Upper lobe of left lung (tissue), 6 donors: ENCODE data around the gene TXNRD1. TPM values are rescaled to one million over a fixed set of nuclear protein-coding genes. Genes with fewer than 3 reads are reported as not detected.
"Not testable (repeated sequence)": the region's sequence is repeated elsewhere in the genome, so short reads cannot be mapped to it uniquely, and the experiment has no call there.

ENCODE experiments used
- ATAC-seq, 2 donors: fragments of 200-7000 bp; cut with Tn5 transposase; one replicate each; pipeline ENCODE4 v1.9.1; 2022; ENCODE audit warnings: mild to moderate bottlenecking in 2 of 2, moderate library complexity in 2 of 2; ENCODE audit not compliant: low FRiP score in 2 of 2
- DNase-seq, 2 donors: peaks; one replicate each; pipeline ENCODE4 v3.0.0-alpha.2; 2019 to 2020
- H3K27ac ChIP-seq, 4 donors: fragments of 200-600 bp; sonication (generic); one replicate each; pipeline ENCODE4 v1.5.1; 2016 to 2019
- H3K27me3 ChIP-seq, 4 donors: fragments of 200-600 bp; sonication (generic); one replicate each; pipeline ENCODE4 v1.5.1; 2017 to 2019
- H3K36me3 ChIP-seq, 4 donors: fragments of 200-600 bp; sonication (generic); one replicate each; pipeline ENCODE4 v1.5.1; 2016 to 2019
- H3K4me1 ChIP-seq, 4 donors: fragments of 200-600 bp; sonication (generic); one replicate each; pipeline ENCODE4 v1.5.1; 2018 to 2019
- H3K4me3 ChIP-seq, 4 donors: fragments of 200-600 bp; sonication (generic); one replicate each; pipeline ENCODE4 v1.5.1; 2017 to 2019; ENCODE audit warnings: mild to moderate bottlenecking in 2 of 4, moderate library complexity in 1 of 4
- H3K9me3 ChIP-seq, 4 donors: fragments of 200-600 bp; sonication (generic); one replicate each; pipeline ENCODE4 v1.5.1; 2018 to 2019
- CTCF ChIP-seq, 6 experiments: fragments of 450-650 bp in 4 of 6; fragments of 200-600 bp in 2 of 6; sonication (generic) in 2 of 6; IDR thresholded peaks; one replicate each; pipeline ENCODE4 v1.5.1; 2016 to 2019; ENCODE audit warnings: antibody characterized with exemption in 6 of 6
- EP300 ChIP-seq, 4 donors: sonication (generic); formaldehyde crosslinking; IDR thresholded peaks; one replicate each; pipeline ENCODE4 v1.5.1; 2017; ENCODE audit warnings: antibody characterized with exemption in 4 of 4, control low read depth in 2 of 4
- POLR2A ChIP-seq, 4 donors: fragments of 450-650 bp; IDR thresholded peaks; one replicate each; pipeline ENCODE4 v1.5.1; 2016 to 2017; ENCODE audit warnings: antibody characterized with exemption in 4 of 4, mild to moderate bottlenecking in 2 of 4
- POLR2AphosphoS5 ChIP-seq, 2 donors: sonication (generic); formaldehyde crosslinking; IDR thresholded peaks; one replicate each; pipeline ENCODE4 v1.5.1; 2017; ENCODE audit warnings: antibody characterized with exemption in 2 of 2
- WGBS, 2 donors: methylation state at CpG; one replicate each; pipeline ENCODE4 v1.1.5; 2017 to 2018; 5-methylcytosine and 5-hydroxymethylcytosine counted together
- total RNA-seq, 6 donors: library from RNA; depleted of rRNA in 4 of 6; stranded (reverse); fragments of >200 nt in 4 of 6; gene quantifications; one replicate each; pipeline versions ENCODE4 v1.1.0 to v1.2.1, GENCODE V29; 2016 to 2021
- donor health status: DM: no; HTN: no; CAD: no; lungs with moderate emphysema.
- donor health status: DM: no; HTN: yes; CAD: no; lungs with severe emphysema.

Gene TXNRD1
- total RNA-seq, 6 donors from 2014 or later = 124 to 381 (median 162) TPM

DNA sequence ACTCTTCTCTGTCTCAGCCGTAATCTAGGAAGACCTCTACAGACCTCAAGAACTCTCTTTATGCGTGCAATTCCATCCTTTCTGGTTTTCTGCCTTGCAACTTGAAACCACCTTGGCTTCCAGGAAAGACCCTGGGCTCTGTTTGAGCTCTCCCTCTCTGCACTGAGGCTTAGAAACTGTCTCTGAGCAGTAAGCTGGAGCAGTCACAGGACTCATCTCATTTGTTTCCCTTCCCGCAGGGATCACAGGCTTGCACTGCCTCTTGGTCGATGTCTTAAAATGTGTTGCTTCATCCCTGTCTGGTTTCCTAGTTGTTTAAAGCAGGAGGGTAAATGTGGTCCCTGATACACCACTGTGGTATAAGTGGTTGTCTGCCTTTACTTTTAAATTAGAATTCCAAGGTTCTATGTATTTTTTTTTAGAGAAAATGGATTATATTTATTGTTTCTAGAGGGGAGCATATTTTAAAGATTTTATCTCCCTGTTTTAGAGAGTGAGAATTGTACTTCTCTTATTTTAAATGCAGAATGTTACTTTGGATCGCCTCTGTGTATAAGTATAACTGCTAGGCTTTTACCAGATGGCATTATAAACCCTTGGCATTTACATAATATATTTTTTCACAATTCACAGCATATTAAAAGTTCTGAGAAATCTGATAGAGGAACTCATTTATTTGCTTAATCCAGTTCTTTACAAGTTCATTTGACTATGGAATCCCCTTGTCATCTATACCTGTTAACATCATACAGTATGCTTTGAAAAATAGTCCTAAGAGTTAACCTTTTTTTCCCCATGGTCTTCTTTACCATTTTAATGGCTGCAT lies 114.3 kb downstream of the TXNRD1 start:
- DNase-seq (no peak), ATAC-seq (no peak)
- Histone ChIP-seq H3K36me3 (peaks cover 45 to 100% (median 69%) of the 10 kb centered on the region in 4 donors), H3K9me3 (no peaks in the 10 kb centered on the region), H3K4me3 (no peak overlapping the region), H3K27me3 (no peaks in the 10 kb centered on the region), H3K4me1 (no peaks in the 10 kb centered on the region), H3K27ac (no peak overlapping the region)
- TF ChIP-seq POLR2AphosphoS5 (IDR thresholded peaks at IDR 0.05) = no peak
- no peak for TF ChIP-seq EP300 (IDR thresholded peaks at IDR 0.05)
- no peak for TF ChIP-seq CTCF (IDR thresholded peaks at IDR 0.05)
- TF ChIP-seq POLR2A (IDR thresholded peaks at IDR 0.05) = no peak
- WGBS, 2 donors = 89 to 91% methylated on average over 5 of the region's 5 CpGs

DNA sequence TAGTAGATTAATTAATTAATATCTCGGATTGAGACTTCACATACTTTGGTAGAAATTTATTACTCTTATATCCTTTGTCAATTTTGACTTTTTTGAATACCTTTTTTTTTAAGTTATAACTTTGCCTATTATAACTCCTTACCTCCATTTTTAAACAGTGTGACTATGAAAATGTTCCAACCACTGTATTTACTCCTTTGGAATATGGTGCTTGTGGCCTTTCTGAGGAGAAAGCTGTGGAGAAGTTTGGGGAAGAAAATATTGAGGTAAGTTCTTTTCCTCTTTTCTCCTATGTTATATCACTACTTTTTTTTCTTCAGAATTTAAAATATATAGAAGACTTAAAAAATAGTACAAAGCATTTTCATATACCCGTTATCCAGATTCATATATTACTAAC lies 115.8 kb downstream of the TXNRD1 start:
- no peak overlapping the region for H3K4me3 ChIP-seq
- no peak overlapping the region for H3K27ac ChIP-seq
- no peak for DNase-seq
- H3K4me1 ChIP-seq = no peaks in the 10 kb centered on the region
- no peaks in the 10 kb centered on the region for H3K27me3 ChIP-seq
- 100% methylated on average over 2 of the region's 2 CpGs for WGBS, 2 donors
- no peak for TF ChIP-seq CTCF (IDR thresholded peaks at IDR 0.05)
- TF ChIP-seq POLR2A (IDR thresholded peaks at IDR 0.05) = no peak
- no peak for TF ChIP-seq POLR2AphosphoS5 (IDR thresholded peaks at IDR 0.05)
- TF ChIP-seq EP300 (IDR thresholded peaks at IDR 0.05) = no peak
- ATAC-seq = no peak
- H3K36me3 ChIP-seq = peaks cover 46 to 100% (median 73%) of the 10 kb centered on the region in 4 donors
- H3K9me3 ChIP-seq = no peaks in the 10 kb centered on the region

DNA sequence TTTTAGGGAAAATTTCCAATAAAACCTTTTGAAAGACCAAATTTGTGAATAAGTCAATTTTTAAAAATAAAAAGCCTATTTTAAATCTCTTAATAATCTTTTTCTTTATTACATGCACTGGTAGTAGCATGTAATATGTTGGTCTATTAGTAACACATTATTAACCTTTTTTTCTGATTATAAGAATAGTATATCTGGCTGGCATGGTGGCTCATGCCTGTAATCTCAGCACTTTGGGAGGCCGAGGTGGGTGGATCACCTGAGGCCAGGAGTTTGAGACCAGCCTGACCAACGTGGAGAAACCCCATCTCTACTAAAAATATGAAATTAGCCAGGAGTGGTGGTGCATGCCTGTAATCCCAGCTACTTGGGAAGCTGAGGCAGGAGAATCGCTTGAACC lies 116.7 kb downstream of the TXNRD1 start:
- H3K27ac ChIP-seq, H3K4me1 ChIP-seq, H3K9me3 ChIP-seq, H3K27me3 ChIP-seq, DNase-seq, ATAC-seq, H3K4me3 ChIP-seq: not testable (repeated sequence)
- H3K36me3 ChIP-seq = peaks cover 50 to 100% (median 72%) of the 10 kb centered on the region in 4 donors
- WGBS, 2 donors = 97 to 100% methylated on average over 3 of the region's 3 CpGs

DNA sequence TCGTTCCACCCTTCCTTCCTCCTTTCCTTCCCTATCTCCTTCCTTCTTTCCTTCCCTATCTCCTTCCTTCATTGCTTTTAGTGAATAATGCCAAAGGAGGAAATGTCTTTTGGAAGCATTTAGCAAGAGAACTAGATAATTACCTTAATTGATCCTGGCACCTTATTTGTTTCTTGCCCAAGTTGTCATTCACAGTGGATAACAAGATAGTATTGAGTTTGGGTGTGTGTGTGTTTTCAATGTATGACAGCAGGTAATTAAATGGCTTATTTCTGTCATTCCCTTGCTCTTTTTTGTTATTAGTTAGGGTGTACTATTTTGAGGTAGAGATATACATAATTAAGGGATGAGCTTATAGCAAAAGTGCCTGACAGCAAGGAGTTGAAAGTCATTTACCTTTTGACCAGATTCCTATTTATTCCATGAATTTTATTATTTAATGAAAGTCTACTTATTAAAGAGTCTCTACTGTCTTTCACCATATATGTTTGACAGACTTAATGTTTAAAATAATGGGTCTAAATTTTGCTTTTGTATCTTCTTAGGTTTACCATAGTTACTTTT lies 118.2 kb downstream of the TXNRD1 start:
- Histone ChIP-seq H3K27ac (no peak overlapping the region), H3K4me1 (no peaks in the 10 kb centered on the region), H3K4me3 (no peak overlapping the region), H3K27me3 (no peaks in the 10 kb centered on the region), H3K36me3 (peaks cover 40 to 100% (median 70%) of the 10 kb centered on the region in 4 donors), H3K9me3 (no peaks in the 10 kb centered on the region)
- ATAC-seq = no peak
- no peak for DNase-seq
- TF ChIP-seq POLR2AphosphoS5 (IDR thresholded peaks at IDR 0.05) (no peak), EP300 (IDR thresholded peaks at IDR 0.05) (no peak), POLR2A (IDR thresholded peaks at IDR 0.05) (no peak)
- 35 to 72% methylated on average over 1 of the region's 1 CpG for WGBS, 2 donors

DNA sequence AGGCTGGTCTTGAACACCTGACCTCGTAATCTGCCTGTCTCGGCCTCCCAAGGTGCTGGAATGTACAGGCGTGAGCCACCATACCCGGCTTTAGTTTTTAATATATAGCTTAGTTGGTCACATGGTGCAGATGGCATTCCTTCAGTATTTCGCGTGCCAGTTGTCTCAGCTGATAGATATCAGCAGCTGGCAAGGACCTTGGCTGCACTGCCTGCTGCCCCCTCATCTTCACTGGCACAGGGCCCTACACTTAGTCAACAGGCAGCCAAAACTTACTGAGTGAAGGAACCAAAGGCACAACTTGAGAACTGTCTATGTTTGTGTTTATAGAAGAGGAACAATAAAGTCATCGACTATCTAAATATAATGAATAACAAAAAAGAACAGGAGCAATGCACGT lies 119.0 kb downstream of the TXNRD1 start:
- ATAC-seq (no peak), DNase-seq (no peak)
- Histone ChIP-seq H3K9me3 (no peaks in the 10 kb centered on the region), H3K36me3 (peaks cover 45 to 100% (median 70%) of the 10 kb centered on the region in 4 donors), H3K27ac (no peak overlapping the region), H3K4me3 (no peak overlapping the region), H3K4me1 (no peaks in the 10 kb centered on the region), H3K27me3 (no peaks in the 10 kb centered on the region)
- WGBS, 2 donors = 84 to 85% methylated on average over 8 of the region's 8 CpGs
- TF ChIP-seq POLR2AphosphoS5 (IDR thresholded peaks at IDR 0.05) (no peak), CTCF (IDR thresholded peaks at IDR 0.05) (no peak), POLR2A (IDR thresholded peaks at IDR 0.05) (no peak), EP300 (IDR thresholded peaks at IDR 0.05) (no peak)
